HG03196 (cell line): ENCODE measurements around the gene SUV39H2.
"Not testable (repeated sequence)": the region's sequence is repeated elsewhere in the genome, so short reads cannot be mapped to it uniquely, and the experiment has no call there.

Source experiments
- ATAC-seq: cut with Tn5 transposase; IDR thresholded peaks from one replicate; pipeline ENCODE4 v1.9.1; 2021; ENCODE audit not compliant: unreplicated experiment

SUV39H2 gene, protein sequence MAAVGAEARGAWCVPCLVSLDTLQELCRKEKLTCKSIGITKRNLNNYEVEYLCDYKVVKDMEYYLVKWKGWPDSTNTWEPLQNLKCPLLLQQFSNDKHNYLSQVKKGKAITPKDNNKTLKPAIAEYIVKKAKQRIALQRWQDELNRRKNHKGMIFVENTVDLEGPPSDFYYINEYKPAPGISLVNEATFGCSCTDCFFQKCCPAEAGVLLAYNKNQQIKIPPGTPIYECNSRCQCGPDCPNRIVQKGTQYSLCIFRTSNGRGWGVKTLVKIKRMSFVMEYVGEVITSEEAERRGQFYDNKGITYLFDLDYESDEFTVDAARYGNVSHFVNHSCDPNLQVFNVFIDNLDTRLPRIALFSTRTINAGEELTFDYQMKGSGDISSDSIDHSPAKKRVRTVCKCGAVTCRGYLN

DNA sequence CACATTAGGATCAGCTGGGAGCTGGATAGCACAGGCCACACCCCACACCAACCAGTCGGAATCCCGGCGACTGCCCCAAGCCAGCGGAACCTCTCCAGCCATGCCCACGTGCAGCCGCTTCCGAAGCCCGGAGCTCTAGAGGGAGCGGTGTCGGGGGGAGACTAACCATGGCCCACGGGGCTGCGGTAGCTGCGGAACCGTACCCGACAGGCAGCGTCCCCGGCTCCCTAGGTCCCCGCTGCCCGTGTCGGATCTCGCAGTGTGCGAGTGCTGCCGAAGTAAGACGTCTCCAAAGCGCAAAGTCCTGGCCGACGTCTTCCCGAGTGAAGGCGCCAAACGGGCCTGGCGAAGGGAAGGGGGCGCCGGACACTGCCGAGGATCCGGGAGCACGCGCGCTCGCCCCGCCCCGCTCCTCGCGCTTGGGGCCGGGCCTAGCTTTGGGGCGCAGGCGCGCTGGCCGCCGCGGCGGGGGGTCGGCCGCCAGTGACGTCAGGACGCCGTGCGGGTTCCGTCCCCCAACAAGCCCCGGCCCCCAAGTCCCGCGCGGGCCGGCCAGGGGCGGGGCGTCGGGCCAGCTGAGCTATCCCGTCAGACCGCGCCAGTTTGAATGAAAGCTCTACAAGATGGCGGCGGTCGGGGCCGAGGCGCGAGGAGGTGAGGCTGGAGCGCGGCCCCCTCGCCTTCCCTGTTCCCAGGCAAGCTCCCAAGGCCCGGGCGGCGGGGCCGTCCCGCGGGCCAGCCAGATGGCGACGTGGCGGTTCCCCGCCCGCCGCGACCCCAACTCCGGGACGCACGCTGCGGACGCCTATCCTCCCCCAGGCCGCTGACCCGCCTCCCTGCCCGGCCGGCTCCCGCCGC, at the start of gene SUV39H2:
TSS of gene SUV39H2 (plus strand) at position 601 of the 858 bp plus-strand sequence. CDS start at position 624, 23 bp downstream.
- peak; percentile 93 for ATAC-seq

DNA sequence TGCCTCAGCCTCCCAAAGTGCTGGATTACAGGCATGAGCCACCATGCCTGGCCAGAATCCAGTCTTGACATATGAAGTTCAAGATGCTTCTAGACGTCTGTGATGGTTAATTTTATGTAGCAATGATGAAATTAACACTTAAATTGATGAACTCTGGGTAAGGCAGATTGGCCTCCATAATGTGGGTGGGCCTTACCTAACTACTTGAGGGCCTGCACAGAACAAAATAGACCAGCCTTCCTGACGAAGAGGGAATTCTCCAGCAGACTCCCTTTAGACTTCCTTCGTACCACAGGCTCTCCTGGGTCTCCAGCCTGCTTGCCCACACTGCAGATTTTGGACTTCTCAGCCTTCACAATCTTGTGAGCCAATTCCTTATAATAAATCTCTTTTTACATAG, 45.6 kb upstream of the SUV39H2 start:
- no peak for ATAC-seq

DNA sequence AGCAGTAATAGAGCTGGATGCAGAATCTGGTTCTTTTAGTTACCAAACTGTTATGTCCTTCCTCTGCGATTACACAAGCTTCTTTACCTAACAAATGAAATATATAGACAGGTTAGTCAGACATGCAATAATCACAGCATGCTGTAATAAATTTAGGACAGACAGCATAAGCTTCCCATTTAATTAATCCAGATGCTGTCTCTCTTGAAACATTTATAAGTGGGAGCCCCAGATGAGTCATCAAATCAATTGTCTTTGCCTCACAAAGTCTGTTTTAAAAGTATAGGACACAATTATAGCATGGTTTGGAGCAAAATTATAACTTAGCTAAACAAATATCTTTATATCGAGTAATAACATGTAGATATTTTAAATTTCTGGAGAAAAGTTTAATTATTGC, 42.5 kb upstream of the SUV39H2 start:
- no peak for ATAC-seq

DNA sequence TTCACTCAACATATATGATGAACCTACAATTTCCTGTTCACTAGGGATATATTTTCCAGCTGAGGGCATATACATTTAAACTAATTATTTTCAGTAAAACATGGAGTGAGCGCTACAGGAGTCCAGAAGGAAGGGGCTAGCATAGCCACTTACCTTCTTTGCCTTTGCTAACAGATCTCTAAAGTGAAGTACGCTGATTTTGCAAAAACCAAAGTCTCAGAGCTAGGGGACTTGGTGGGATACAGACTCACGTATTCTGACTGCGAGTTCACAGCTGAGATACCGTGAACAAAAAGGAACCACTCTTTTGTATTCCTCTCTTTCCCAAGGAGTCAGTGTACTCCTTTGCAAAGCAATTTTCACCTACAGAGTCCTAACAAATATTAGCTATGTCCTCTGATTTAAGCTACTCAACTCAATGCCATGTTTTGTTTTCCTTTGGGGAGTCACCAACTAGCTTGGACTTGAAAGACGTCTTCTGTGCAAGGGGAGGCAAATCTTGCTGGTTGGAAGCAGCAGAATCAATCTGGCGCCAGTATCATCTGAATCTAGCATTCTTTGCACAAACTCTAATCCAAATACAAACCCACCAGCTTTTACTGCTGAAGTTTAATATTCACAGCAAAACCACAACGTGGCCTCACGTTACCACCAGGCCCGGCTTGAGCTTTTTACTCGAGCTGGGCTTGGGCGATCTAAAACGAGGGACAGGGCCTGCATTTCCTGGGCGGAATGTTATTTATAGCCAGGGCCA, 41.5 kb upstream of the SUV39H2 start:
- ATAC-seq = no peak

DNA sequence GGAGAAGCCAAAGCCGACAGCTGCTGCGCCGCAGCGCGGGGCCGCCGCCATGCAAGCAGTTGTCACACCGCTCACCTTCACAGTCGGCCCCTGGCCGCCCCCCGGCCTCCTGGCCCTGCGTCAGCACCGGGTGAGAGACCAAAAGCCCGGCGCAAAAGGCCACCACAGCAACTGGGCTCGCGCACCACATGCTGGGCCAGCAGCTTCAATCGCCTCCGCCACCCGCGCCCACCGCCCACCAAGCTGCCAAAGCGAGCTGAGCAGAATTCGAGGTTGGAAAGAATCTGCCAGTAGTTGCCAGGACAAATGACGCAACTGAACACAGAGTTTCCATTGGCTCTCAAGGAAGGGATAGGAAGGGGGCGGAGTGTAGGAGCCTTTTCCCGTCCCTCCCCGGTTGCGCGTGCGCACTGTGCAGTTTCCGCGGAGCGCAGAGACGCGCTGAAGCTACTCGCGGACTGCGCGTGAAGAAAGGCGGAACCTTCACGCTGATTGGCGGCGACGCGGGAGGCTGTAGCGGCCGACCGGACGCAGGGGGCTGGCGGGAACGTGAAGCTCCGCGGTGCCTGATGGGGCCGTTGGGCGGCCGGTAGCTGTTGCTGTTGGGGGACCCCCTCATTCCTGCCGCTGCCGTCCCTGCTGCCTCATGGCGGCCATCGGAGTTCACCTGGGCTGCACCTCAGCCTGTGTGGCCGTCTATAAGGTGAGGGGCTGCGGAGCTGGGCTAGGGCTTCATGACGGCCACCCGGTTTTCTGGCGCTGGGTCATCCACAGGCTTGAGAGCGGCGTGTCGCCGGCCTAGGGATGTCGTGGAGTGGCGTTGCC, 40.7 kb upstream of the SUV39H2 start, which contains the start of the genes CDNF, HSPA14 and MSANTD7:
TSS of gene CDNF (minus strand) at position 281 of the 825 bp plus-strand sequence. CDS start at position 190, 91 bp downstream.
TSS of gene HSPA14 (plus strand) at position 550 of the 825 bp plus-strand sequence. CDS start at position 647, 97 bp downstream.
TSS of gene MSANTD7 (plus strand) at position 550 of the 825 bp plus-strand sequence. CDS start 3,979 bp downstream, outside the sequence.
- peak; percentile 89 for ATAC-seq

DNA sequence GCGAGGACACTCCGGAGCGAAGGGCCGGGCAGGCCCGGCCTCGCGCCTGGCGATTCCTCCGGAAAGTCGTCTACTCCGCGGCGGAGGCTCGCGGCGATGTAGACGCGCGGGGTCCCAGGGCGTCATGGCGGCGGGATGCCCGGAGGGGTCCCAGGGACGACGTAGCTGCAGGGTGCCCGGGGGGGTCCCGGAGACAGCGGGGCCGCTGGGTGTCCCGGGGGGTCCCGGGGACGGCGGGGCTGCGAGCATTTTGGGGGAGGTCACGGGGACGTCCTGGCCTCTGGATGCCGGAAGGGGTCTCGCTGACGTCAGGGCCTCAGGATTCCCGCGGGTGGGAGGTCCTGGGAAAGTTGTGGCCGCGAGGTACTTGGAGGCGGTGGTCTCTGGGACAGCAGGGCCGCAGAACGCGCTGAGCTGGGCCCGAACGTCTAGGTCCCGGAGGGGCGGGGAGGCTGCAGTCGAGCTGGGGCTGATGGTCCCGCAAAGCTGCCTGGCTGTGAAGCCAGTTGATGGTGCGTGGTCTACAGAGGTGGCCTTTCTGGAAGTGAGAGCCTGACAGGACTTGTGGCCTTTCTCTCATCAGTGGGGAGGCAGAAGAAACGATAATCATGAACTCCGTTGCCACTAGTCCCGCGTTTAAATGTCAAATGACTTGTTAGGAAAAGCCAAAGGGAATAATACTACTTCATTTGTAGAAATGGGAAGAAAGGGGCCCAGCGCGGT, 39.9 kb upstream of the SUV39H2 start:
- peak; percentile 8 for ATAC-seq

DNA sequence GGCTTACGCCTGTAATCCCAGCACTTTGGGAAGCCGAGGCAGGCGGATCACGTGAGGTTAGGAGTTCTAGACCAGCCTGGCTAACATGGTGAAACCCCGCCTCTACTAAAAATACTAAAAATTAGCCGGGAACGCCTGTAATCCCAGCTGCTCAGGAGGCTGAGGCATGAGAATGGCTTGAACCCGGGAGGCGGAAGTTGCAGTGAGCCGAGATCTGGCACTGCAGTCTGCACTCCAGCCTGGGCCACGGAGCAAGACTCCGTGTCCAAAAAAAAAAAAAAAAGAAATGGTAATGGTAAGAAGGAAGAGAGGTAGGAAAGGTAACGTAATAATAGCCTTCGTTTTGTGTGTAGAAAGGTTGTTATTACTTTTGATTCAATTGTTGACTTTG, 39.4 kb upstream of the SUV39H2 start:
- ATAC-seq = no peak

DNA sequence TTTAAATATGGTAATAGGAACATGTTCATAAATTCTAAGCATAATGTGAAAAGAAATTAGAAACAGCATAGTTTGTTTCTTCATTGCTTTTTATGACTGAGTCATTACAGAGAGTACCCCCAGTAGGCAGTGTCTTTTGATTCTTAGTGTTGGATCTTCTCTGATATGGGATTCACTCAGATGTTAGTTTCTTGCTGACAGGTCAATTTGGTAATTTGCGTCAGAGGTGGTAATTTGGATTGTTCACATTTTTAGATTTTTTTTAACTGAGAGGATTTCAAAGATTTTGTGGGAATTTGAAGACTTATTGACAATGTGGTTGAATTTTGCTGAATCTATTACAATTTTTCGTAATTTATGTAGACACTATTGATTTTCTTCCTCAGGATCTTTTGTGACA, 38.5 kb upstream of the SUV39H2 start:
- no peak for ATAC-seq

DNA sequence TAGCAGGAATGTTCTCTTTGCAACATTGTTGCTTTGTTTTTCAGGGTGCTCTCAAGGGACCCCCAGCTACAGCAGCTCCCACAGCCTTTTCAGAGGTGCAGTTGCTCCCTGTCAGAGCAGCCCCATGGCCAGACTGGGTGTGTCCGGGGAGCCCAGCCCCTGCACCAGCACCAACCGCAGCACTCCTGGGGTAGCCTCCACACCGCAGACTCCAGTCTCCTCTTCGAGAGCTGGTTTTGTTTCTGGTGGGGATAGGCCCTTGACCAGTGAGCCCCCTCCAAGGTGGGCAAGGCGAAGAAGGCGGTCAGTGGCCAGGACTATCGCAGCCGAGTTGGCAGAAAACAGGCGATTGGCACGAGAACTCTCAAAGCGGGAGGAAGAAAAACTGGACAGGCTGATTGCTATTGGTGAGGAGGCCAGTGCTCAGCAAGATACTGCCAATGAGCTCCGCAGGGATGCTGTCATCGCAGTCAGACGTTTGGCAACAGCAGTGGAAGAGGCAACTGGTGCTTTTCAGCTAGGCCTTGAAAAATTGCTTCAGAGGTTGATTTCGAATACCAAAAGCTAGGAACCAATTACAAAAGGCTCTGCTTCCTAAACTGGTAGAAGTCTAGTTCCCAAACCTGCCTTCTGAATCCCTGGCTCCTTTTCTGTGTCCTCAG, 35.2 kb upstream of the SUV39H2 start:
- ATAC-seq = no peak

DNA sequence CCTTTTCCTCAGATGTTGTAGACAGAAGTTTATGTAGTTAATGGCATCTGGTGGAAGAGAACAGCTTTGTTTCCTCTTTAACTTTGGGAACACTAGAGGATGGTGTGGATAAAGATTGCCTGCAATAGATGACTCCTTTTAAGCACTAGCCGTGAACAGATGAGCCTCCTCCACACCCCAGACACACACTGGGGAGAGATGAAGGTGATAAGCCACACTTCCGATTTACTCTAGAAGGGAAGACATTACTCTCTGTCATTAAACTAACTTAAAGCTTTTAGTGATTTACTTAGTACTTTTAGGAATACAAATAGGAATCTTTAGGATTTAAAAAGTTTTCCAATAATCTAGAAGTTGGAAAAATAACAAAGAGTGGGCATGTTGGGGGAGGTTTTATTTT, 33.7 kb upstream of the SUV39H2 start:
- no peak for ATAC-seq

DNA sequence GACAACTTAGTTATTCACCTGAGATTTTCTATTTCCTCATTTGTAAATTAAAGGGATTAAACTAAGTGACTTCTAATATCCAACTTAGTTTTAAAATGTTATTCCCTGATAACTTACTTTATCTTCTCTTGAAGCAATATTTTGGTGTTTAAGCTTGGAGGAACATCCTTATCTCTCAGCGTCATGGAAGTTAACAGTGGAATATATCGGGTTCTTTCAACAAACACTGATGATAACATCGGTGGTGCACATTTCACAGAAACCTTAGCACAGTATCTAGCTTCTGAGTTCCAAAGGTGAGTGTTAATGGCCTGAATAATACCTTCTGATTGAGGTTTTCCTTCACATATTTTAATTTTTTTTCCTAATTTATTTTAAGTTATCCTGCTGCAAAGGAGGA, 26.4 kb upstream of the SUV39H2 start:
- ATAC-seq = no peak

DNA sequence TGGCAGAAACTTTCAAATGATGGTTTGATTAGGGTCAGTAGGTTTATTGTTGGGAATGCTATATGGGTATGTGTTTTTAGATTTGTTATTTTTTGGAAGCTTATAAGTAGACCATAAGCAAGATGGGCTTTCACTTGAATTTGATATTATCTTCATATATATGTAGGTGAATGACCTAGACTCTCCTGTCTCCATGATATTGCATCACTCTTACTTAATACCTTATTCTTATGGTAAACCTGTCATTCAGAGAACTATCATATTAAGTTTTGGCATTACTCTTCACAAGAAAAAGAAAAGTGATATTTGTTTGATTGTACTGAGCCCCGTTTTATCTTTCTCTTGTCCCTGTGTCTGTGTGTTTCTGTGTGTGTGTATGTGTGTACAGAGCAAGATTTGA, 23.2 kb upstream of the SUV39H2 start:
- ATAC-seq = no peak

DNA sequence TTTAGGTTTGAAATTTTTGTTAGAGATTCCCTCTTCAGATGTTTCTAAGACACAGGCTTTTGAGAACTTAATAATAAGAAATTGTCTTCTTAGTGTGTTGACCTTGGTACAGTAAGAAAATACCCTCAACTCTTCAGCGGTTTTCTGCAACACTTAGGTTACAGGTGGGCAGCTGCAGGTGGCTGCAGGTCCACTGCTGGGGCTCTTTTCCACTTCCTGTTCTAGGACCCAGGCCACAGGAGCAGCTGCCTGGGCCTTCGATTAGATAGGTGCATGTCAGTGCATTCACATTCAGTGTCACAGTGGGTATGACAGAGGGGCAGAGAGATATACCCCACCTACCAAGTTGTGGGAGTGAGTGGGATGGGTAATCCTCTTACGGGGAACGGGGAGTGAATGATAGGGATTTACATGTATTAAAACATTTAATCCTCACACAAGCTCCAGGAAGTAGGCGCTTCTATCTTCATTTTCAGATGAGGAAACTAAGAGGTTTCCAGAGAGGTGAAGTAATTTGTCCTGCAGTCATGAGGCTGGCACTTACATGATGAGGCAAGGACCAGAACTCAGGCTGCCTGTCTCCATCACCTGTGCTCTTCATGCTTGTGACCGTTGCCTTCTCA, 20.2 kb upstream of the SUV39H2 start:
- ATAC-seq = no peak

DNA sequence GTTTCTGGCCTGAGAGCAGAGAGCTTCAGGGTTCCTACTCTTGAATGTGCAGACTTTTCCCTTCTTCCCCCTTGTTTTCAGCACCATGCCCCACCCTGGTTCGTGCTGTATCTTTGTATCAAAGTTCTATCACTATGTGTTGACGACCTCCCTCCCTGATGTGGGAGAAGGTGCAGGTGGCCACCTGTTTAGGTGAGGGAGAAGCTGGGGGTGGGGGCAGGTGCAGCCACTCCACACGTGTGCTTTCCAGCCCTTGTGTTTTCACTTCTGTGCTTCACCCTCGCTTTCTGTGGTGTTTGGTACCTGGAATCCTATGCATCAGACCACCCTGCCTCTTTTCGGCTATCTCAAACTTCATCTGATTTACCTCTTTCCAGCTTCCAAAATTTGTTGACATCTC, 19.6 kb upstream of the SUV39H2 start:
- ATAC-seq = no peak

DNA sequence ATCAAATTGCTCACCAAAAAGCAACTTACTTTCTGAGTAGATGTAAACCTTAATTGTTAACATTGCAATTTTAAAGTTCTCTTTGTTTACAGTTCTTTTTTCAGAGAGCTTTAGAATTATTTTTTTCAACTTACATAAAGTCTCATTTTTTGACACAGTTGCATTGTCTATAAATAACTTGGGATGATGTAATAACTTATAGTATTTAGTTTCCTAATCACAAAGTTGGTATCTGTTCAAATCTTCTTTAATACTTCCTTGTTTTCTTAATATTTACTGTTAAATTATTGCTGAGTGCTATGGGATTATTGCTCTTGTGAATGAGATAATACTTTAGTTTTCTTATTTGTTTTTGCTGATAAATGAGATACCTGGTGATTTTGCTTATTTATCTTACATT, 18.9 kb upstream of the SUV39H2 start:
- ATAC-seq = no peak

DNA sequence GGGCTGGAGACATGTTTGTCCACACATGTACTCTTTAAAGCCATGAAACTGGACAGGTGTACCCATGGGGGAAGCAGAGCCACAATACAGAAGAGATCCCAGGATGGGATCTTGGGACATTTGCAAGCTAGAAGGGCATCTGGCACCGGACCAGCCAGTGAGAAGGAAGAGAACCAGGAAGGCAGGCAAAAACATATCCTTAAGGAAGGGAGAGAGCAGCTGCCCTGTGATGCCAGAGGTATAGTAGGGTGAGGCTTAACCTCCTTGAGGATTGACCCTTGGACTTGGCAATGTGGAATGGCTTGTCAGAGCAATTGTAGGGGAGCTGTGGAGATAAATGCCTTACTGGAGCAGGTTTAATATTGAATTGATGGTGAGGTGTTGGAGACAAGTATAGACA, 17.9 kb upstream of the SUV39H2 start:
- no peak for ATAC-seq

DNA sequence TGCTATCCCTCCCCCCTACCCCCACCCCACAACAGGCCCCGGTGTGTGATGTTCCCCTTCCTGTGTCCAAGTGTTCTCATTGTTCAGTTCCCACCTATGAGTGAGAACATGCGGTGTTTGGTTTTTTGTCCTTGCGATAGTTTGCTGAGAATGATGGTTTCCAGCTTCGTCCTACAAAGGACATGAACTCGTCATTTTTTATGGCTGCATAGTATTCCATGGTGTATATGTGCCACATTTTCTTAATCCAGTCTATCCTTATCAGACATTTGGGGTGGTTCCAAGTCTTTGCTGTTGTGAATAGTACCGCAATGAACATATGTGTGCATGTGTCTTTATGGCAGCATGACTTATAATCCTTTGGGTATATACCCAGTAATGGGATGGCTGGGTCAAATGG, 14.2 kb upstream of the SUV39H2 start:
- not testable (repeated sequence) for ATAC-seq

DNA sequence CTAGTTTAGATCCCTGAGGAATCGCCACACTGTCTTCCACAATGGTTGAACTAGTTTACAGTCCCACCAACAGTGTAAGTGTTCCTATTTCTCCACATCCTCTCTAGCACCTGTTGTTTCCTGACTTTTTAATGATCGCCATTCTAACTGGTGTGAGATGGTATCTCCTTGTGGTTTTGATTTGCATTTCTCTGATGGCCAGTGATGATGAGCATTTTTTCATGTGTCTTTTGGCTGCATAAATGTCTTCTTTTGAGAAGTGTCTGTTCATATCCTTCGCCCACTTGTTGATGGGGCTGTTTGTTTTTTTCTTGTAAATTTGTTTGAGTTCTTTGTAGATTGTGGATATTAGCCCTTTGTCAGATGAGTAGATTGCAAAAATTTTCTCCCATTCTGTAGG, 13.8 kb upstream of the SUV39H2 start:
- ATAC-seq = not testable (repeated sequence)
